ENCODE data around the gene MMP25. TPM values are rescaled to one million over a fixed set of nuclear protein-coding genes. Genes with fewer than 3 reads are reported as not detected.

MMP25 gene
- total and polyA plus RNA-seq, 9 of the 15 experiments (the other 6 are each of a cell fraction or from before 2014, with no cell fraction given): 0.03 to 0.04 TPM; not detected in 7

- no peak for TF ChIP-seq ZHX1 (conservative IDR thresholded peaks at IDR 0.05; ENCODE audit: low read length)
- no peak for TF ChIP-seq NCOA1 (IDR thresholded peaks at IDR 0.05; ENCODE audit: low read depth)
- TF ChIP-seq ZNF274 (IDR thresholded peaks at IDR 0.05; ENCODE audit: borderline replicate concordance, low read depth, low read length): peak; percentile 22; the same call in 1 of the 2 replicates
- TF ChIP-seq STAT6 (CRISPR knock-in tag; IDR thresholded peaks at IDR 0.05): no peak
- TF ChIP-seq E2F4 (CRISPR knock-in tag; IDR thresholded peaks at IDR 0.05; ENCODE audit: low read depth): no peak
- peak; percentile 92 for TF ChIP-seq PHF8 (IDR thresholded peaks at IDR 0.05; ENCODE audit: borderline replicate concordance, low read length)
- no peak for TF ChIP-seq SAFB (IDR thresholded peaks at IDR 0.05; ENCODE audit: borderline replicate concordance, low read depth, low read length)
- peak in 1 of 2 experiments; percentile 74; a peak in 2 of 4 replicates for TF ChIP-seq KDM4B (IDR thresholded peaks at IDR 0.05; ENCODE audit: borderline replicate concordance in 2 of 2, low read depth in 1 of 2)
- TF ChIP-seq SIN3B (IDR thresholded peaks at IDR 0.05; ENCODE audit: low read depth): peak; percentile 62; the same call in 1 of the 2 replicates
- peak; percentile 90 for TF ChIP-seq SP1 (CRISPR knock-in tag; IDR thresholded peaks at IDR 0.05)
- TF ChIP-seq ZBTB1 (CRISPR knock-in tag; IDR thresholded peaks at IDR 0.05; ENCODE audit: borderline replicate concordance, low read depth): no peak
- TF ChIP-seq JUND (IDR thresholded peaks at IDR 0.05; ENCODE audit: borderline replicate concordance, low read depth, low read length): peak; percentile 73
- no peak; the same call in 2 of the 3 replicates for TF ChIP-seq JUND (tag; IDR thresholded peaks at IDR 0.05; ENCODE audit: borderline replicate concordance, low read depth, low read length)
- TF ChIP-seq DDX20 (tag; IDR thresholded peaks at IDR 0.05; ENCODE audit: low read depth): no peak
- TF ChIP-seq THRA (IDR thresholded peaks at IDR 0.05): no peak
- no peak for TF ChIP-seq ZNF324 (CRISPR knock-in tag; IDR thresholded peaks at IDR 0.05)
- TF ChIP-seq THAP7 (CRISPR knock-in tag; IDR thresholded peaks at IDR 0.05): no peak
- no peak for TF ChIP-seq BRCA1 (IDR thresholded peaks at IDR 0.05)
- no peak for TF ChIP-seq BRCA1 (CRISPR knock-in tag; IDR thresholded peaks at IDR 0.05)
Measured at GRCh38 chr16:3023669-3024478, 22.5 kb upstream of the MMP25 start, which contains the start of the genes HCFC1R1 and THOC6 (continued).

All from K562 (cell line).